ENCODE measurements around the gene NHS.

GRCh38 chrX:17465802-17466201 is 90.8 kb downstream of the NHS start:
- no peak for TF ChIP-seq EZH2 (IDR thresholded peaks at IDR 0.05; ENCODE audit: low read length)
- no peak for TF ChIP-seq CTCF (optimal IDR thresholded peaks at IDR 0.05 in 1 of 3, IDR thresholded peaks at IDR 0.05 in 1 of 3, conservative IDR thresholded peaks at IDR 0.05 in 1 of 3; ENCODE audit: extremely low read depth in 1 of 3, insufficient read depth in 2 of 3, low read length in 3 of 3)
